HG02642 (cell line): ENCODE measurements around the gene GDF7.

Experiments
- ATAC-seq: cut with Tn5 transposase; IDR thresholded peaks from one replicate; pipeline ENCODE4 v1.9.1; 2021; ENCODE audit warnings: mild to moderate bottlenecking; ENCODE audit not compliant: unreplicated experiment, poor library complexity

Gene GDF7

GRCh38 chr2:20725782-20726181 is 58.8 kb downstream of the GDF7 start:
- ATAC-seq: no peak

GRCh38 chr2:20726913-20727312 is 60.0 kb downstream of the GDF7 start:
- ATAC-seq: no peak

GRCh38 chr2:20728114-20728758 is 61.3 kb downstream of the GDF7 start:
- no peak for ATAC-seq
